ENCODE measurements around the gene SPATC1L. TPM values are rescaled to one million over a fixed set of nuclear protein-coding genes. Genes with fewer than 3 reads are reported as not detected.

SPATC1L gene
- total and polyA plus RNA-seq, 2 donors, result 3.6 to 20.4 TPM

DNA sequence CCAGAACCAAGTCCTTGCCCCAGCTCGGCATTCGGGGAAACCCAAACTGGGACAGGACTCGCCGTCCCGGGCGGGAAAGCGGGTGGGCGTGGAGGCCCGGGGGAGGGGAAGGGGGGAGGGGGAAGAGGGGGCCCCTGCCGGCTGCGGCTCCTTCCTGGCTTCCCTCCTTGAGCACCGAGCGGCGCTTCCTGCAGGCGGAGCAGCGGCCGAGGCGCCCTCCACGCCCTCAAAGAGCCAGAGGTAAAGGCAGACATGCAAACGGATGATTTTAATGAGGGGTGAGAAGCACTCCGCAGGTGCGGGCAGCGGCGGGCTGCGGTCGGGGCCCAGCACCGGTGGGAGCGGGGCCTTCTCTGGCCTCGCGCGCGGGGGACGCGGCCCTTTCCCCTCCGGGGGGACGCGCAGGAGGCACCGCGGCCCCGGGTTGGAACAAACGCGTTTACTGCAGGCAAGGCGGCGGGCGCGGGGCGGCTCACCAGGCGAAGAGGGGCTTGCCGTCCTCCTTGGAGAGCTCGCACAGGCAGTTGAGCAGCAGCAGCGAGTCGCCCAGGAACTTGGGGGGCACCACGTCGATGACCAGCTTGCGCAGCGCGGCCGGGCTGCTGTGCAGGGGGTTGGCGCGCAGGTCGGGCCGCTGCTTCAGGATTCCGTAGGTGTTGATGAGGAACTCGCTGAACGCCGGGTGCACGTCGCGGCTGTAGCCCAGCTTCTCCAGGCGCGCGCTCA, 23.2 kb downstream of the SPATC1L start:
- WGBS, result 85% methylated on average over 72 of the region's 72 CpGs
- DNase-seq (ENCODE audit: extremely low spot score), result no peak
- Histone ChIP-seq H3K4me3 (ENCODE audit: low read depth, low read length) (no peak overlapping the region), H3K4me1 (ENCODE audit: insufficient read depth) (no peaks in the 10 kb centered on the region), H3K36me3 (ENCODE audit: insufficient read depth) (no peaks in the 10 kb centered on the region), H3K27ac (ENCODE audit: low read depth) (no peak overlapping the region)

DNA sequence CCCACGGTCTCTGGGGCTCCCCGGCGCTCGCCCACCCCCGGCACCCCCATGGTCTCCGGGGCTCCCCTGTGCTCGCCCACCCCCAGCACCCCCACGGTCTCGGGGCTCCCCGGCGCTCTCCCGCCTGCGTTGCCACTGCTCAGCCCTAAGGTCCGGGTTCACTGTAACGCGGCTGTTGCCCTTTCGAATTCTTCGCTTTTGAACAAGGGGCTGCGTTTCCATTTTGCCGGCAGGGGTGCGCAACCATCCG, 23.7 kb downstream of the SPATC1L start:
- Histone ChIP-seq H3K27ac (ENCODE audit: low read depth) (no peak overlapping the region), H3K36me3 (ENCODE audit: insufficient read depth) (no peaks in the 10 kb centered on the region), H3K4me3 (ENCODE audit: low read depth, low read length) (no peak overlapping the region), H3K4me1 (ENCODE audit: insufficient read depth) (no peaks in the 10 kb centered on the region)
- WGBS, result 86% methylated on average over 22 of the region's 22 CpGs
- DNase-seq (ENCODE audit: extremely low spot score), result no peak

DNA sequence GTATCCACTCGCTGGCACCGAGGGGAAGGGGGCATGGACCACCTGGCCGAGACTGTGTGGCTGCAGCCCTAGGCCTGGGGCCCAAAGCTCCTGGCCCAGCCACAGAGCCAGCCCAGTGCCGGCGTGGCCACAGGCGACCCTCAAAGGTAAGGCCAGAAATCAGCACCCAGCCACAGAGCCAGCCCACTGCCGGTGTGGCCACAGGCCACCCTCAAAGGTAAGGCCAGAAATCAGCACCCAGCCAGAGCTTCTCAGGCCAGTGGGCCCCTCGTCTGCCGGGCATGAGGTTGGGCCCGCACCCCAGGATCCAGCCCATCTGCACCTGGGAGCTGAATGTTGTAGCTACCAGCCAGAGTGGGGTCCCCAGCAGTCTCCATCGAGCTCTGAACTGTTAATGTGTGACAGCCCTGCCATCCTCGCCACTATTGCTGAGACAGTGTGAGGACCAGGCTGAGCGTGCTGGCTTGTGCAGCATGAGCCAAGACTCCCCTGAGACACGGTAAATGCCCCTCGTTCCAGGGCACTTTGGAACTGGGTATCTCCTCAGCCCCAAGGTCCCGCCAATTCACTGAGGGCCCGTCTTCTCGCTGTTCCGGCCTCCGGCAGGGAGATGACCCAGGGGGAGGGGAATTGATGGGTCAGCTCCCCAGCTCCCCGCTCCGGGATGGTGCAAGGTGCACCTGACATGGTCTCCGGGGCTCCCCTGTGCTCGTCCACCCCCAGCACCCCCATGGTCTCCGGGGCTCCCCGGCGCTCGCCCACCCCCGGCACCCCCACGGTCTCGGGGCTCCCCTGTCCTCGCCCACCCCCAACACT, 24.2 kb downstream of the SPATC1L start:
- H3K4me3 ChIP-seq (ENCODE audit: low read depth, low read length), result no peak overlapping the region
- 90% methylated on average over 32 of the region's 32 CpGs for whole genome bisulfite sequencing
- no peak for DNase-seq (ENCODE audit: extremely low spot score)
- no peaks in the 10 kb centered on the region for H3K4me1 ChIP-seq (ENCODE audit: insufficient read depth)
- H3K36me3 ChIP-seq (ENCODE audit: insufficient read depth), result no peaks in the 10 kb centered on the region
- no peak overlapping the region for H3K27ac ChIP-seq (ENCODE audit: low read depth)

DNA sequence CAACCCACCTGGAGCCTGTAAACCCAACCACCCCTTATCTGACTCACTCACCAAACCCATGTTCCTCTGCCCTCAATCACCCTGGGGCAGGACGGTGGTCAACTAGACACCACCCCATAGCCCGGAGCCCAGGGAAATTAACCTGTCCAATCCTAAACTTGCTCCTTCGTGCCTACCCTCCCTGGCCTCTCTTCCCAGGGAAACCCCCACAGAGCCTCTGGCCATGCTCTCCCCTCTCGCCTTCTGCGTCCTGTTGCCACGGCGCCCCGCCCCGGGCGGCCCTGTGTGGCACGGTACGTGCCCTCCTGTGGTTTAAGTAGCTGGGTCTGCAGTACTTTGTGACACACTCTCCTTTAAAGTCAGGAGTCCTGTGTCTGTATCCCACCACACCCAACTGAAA, 24.9 kb downstream of the SPATC1L start:
- WGBS, result 94% methylated on average over 12 of the region's 12 CpGs

DNA sequence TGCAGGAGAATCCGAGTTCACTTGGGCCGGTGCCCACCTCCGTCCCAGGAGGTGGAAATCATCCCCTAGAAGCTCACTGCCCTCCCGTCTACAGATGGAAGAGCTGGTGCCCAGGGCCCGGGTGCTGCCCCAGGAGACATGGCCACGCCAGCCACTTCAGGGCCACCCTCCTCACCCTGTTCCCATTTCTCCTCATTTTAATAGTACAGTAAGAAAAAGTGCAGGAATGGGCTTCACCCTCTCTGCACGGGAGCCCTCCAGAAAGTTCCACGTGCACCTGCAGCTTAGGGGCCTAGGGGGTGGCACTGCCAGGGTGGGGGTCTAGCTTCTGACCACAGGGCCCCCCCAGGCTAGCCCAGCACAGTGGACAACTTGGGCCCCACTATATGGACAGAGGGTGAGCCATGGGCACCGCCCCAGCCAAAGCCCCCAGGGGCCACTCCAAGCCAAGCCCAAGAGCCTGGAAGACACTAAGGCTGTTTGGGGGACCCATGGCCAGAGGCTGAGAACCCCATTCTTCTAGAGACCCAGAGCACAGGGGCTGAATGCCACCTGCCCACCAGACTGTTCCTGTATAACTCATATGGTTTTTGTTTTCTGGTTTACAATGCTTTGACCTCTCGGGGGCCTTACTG, 25.5 kb downstream of the SPATC1L start:
- no peak for DNase-seq (ENCODE audit: extremely low spot score)
- WGBS, result 89% methylated on average over 10 of the region's 10 CpGs
- Histone ChIP-seq H3K36me3 (ENCODE audit: insufficient read depth) (no peaks in the 10 kb centered on the region), H3K4me1 (ENCODE audit: insufficient read depth) (no peaks in the 10 kb centered on the region), H3K4me3 (ENCODE audit: low read depth, low read length) (no peak overlapping the region), H3K27ac (ENCODE audit: low read depth) (no peak overlapping the region)

More for the DNA sequence above, 24.9 kb downstream of the SPATC1L start:
- no peaks in the 10 kb centered on the region for H3K36me3 ChIP-seq (ENCODE audit: insufficient read depth)
- H3K27ac ChIP-seq (ENCODE audit: low read depth), result no peak overlapping the region
- no peaks in the 10 kb centered on the region for H3K4me1 ChIP-seq (ENCODE audit: insufficient read depth)
- no peak for DNase-seq (ENCODE audit: extremely low spot score)
- no peak overlapping the region for H3K4me3 ChIP-seq (ENCODE audit: low read depth, low read length)

- WGBS, result 89% methylated on average over 15 of the region's 15 CpGs
- Histone ChIP-seq H3K36me3 (ENCODE audit: insufficient read depth) (no peaks in the 10 kb centered on the region), H3K4me1 (ENCODE audit: insufficient read depth) (no peaks in the 10 kb centered on the region), H3K27ac (ENCODE audit: low read depth) (no peak overlapping the region), H3K4me3 (ENCODE audit: low read depth, low read length) (no peak overlapping the region)
- DNase-seq (ENCODE audit: extremely low spot score), result no peak
Observed at GRCh38 chr21:46157987-46158451, 26.2 kb downstream of the SPATC1L start.

DNA sequence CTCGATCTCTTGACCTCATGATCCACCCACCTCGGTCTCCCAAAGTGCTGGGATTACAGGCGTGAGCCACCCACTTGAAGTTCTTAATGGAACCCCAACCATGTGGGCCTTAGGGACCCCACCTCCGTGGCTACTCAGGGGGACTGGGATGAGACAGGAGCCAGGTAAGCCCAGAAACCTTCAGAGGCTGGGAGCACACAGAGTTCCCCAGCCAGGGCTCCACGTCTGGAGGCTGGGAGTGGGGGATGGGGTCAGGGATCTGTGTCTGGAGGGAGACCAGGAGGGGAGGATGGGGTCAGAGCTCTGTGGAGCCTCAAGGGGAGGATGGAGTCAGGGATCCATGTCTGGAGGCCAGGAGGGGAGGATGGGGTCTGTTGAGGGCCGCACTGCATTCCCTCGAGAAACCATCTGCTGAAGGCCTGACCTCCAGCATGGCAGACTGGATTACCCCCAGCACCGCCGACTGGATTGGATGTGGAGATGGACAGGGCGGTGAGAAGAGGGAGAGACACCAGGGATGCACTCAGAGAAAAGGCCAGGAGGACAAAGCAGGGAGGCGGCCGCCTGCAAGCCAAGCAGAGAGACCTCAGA, 26.8 kb downstream of the SPATC1L start:
- Histone ChIP-seq H3K4me3 (ENCODE audit: low read depth, low read length) (no peak overlapping the region), H3K27ac (ENCODE audit: low read depth) (no peak overlapping the region), H3K36me3 (ENCODE audit: insufficient read depth) (no peaks in the 10 kb centered on the region), H3K4me1 (ENCODE audit: insufficient read depth) (no peaks in the 10 kb centered on the region)
- DNase-seq (ENCODE audit: extremely low spot score), result no peak
- WGBS, result 94% methylated on average over 12 of the region's 12 CpGs

- Histone ChIP-seq H3K36me3 (ENCODE audit: insufficient read depth) (no peaks in the 10 kb centered on the region), H3K4me1 (ENCODE audit: insufficient read depth) (no peaks in the 10 kb centered on the region), H3K27ac (ENCODE audit: low read depth) (no peak overlapping the region), H3K4me3 (ENCODE audit: low read depth, low read length) (no peak overlapping the region)
- DNase-seq (ENCODE audit: extremely low spot score), result no peak
- 85% methylated on average over 10 of the region's 10 CpGs for WGBS
Observed at GRCh38 chr21:46156678-46157077, 27.6 kb downstream of the SPATC1L start.

DNA sequence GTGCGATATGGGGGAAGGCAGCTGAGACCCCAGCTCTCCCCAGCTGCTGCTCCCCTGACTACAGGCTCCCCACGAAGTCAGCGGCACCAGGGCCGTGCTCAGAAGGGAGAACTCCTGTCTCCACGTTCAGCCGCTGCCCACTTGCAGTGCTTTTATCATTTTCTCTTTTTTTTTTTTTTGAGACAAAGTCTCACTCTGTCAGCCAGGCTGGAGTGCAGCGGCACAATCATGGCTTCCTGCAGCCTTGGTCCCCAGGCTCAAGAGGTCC, 27.9 kb downstream of the SPATC1L start:
- DNase-seq (ENCODE audit: extremely low spot score), result no peak

DNA sequence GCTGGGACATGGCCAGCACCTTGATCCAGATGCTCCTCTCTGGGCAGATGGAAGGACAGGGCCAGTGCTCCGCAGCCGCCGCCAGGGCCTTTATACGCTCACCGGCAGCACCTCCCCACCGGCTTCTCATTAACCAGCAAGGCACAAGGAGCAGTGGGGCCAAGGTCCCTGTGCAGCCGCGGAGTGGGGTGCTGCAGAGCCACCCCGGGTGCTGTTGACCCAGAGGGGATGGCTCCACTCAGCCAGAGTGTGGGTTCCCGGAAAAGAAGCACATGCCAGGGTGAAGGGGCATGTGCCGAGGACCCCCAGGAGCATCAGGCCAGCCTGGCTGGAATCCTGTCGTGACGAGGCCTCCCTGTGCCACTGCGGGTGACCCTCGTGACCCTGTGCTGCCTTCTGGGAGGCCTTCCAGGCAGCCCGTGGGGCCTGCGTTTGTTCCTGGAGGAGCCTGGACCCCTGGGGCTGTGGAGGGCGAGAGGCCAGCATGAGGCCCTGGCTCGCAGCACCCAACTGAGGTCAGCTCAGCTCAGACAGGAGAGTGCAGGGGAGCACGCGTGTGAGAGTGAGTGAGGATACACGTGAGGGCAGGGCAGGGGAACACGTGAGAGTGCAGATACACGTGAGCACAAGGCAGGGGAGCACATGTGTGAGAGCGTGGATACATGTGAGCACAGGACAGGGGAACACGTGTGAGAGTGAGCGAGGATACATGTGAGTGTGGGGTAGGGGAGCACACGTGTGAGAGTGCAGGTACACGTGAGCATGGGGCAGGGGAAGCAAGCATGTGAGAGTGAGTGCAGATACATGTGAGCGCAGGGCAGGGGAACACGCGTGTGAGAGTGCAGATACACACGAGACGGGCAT, 28.5 kb downstream of the SPATC1L start, which contains the start of gene FTCD:
FTCD (minus strand) TSS at position 66 of the 864 bp plus-strand sequence; CDS start at position 10, 56 bp downstream.
- no peak for DNase-seq (ENCODE audit: extremely low spot score)
- 87% methylated on average over 34 of the region's 34 CpGs for WGBS

More for the DNA sequence above, 27.9 kb downstream of the SPATC1L start:
- Histone ChIP-seq H3K4me1 (ENCODE audit: insufficient read depth) (no peaks in the 10 kb centered on the region), H3K27ac (ENCODE audit: low read depth) (no peak overlapping the region), H3K36me3 (ENCODE audit: insufficient read depth) (no peaks in the 10 kb centered on the region), H3K4me3 (ENCODE audit: low read depth, low read length) (no peak overlapping the region)
- 84% methylated on average over 7 of the region's 7 CpGs for WGBS

DNA sequence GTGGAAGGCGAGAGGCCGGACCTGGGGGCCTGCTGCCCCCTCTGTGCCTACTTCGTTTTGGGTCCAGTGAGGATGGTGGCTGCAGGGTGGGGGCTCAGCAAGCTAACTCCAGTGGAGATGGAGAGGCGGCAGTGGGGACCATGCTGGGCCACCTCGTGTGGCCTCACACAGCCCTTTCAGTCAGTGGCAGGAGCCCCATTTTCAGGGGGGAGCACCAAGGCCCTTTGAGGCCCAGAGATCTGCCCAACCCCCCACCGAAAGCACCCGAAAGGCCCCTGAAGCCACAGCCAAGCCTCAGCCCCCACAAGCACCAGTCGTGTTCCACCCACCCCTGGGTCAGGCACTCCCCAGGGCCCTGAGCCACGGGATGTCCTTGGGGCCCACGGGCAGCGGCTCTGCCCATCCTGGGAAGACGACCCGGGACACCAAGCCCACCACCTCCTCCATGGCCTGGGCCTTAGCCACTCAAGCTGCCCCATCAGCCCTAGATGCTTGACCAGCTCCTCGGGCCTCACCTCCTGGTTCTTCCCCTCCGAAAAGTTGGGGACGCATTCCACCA, 29.2 kb downstream of the SPATC1L start:
- H3K36me3 ChIP-seq (ENCODE audit: insufficient read depth), result no peaks in the 10 kb centered on the region
- no peak overlapping the region for H3K4me3 ChIP-seq (ENCODE audit: low read depth, low read length)
- 91% methylated on average over 16 of the region's 16 CpGs for WGBS
- H3K4me1 ChIP-seq (ENCODE audit: insufficient read depth), result no peaks in the 10 kb centered on the region
- no peak overlapping the region for H3K27ac ChIP-seq (ENCODE audit: low read depth)
- DNase-seq (ENCODE audit: extremely low spot score), result no peak

More for the DNA sequence above, 28.5 kb downstream of the SPATC1L start, which contains the start of gene FTCD:
- Histone ChIP-seq H3K27ac (ENCODE audit: low read depth) (no peak within 1 kb of the TSS), H3K36me3 (ENCODE audit: insufficient read depth) (no peaks in the 10 kb centered on the region), H3K4me3 (ENCODE audit: low read depth, low read length) (no peak within 1 kb of the TSS), H3K4me1 (ENCODE audit: insufficient read depth) (no peaks in the 10 kb centered on the region)

DNA sequence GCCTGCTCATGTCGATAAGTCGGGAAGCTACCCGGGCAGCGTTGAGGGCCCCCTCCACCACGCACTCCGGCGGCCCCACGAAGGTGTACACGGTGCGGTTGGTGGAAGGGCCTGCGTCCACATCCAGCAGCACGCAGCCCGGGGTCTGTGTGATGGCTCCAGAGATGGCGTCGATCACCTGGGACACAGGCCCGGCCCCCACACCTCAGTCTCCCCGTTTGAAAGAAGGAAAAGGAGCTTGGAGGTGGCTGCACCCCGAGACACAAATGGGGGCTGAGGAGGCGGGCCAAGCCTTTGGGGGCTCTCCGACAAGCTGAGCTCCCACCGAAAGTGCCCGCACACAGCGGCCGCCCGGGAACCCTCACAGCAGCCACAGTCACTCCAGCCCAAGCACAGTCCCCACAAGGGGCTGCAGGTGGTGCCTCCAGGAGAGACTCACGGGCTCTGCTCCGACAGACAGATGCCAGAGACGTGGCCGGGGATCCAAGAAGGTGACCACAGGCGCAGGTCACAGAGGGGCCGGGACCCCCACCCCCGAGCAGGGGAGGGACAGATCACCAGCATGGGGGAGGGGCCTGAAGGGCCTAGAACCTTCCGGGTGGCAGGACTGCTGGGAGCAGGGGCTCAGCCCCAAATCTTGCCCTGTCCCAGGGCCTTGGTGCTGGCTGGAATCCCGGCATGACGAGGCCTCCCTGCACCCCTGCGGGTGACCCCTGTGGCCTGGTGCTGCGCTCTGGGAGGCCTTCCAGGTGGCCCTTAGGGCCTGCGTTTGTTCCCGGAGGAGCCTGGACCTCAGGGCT, 29.9 kb downstream of the SPATC1L start:
- no peak for DNase-seq (ENCODE audit: extremely low spot score)
- Histone ChIP-seq H3K4me1 (ENCODE audit: insufficient read depth) (no peaks in the 10 kb centered on the region), H3K36me3 (ENCODE audit: insufficient read depth) (no peaks in the 10 kb centered on the region), H3K4me3 (ENCODE audit: low read depth, low read length) (no peak overlapping the region), H3K27ac (ENCODE audit: low read depth) (no peak overlapping the region)
- 89% methylated on average over 39 of the region's 39 CpGs for WGBS
